Measurements from ENCODE around the gene CD300A. TPM values are rescaled to one million over a fixed set of nuclear protein-coding genes. Genes with fewer than 3 reads are reported as not detected.

CD300A gene
- total and polyA plus RNA-seq, 10 donors = 34.2 to 142 (median 107) TPM

DNA sequence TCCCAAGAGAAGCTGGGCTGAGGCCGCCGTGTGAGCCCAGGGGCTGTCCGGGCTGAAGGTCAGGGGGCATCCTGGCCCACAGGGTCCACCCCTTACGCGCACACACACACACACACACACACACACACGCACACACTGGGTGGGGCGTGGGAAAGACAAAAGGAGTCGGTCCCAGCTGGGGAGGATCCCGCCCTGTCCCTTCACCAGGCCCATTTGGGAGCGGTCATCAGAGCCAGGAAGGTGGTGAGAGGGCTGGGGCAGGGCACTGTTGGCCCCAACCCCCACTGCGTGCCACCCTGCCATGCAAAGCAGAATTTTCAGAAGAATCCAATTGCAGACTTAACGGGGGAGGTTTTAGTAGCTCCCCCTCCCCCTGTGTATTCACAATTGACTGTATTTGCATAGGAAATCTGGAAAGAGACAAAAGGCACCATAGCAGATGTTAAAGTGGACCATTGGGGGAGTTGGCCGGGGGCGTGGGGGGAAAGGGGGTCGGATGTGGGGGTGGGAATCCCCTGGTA, 11.3 kb upstream of the CD300A start:
- H3K4me3 ChIP-seq = no peak overlapping the region
- WGBS, 5 donors = 60 to 76% (median 70%) methylated on average over 8 to 15 of the region's 15 CpGs
- H3K4me1 ChIP-seq = peaks cover 24 to 72% (median 49%) of the 10 kb centered on the region in 6 donors
- peaks cover 0 to 25% (median 0%) of the 10 kb centered on the region in 7 donors for H3K27me3 ChIP-seq (replicated peaks in 1 of 7)
- TF ChIP-seq POLR2AphosphoS5 (IDR thresholded peaks at IDR 0.05) (peak in 1 of 3 donors; percentile 31), POLR2A (IDR thresholded peaks at IDR 0.05) (no peak)
- peaks cover 0 to 2% (median 0%) of the 10 kb centered on the region in 6 donors for H3K36me3 ChIP-seq
- DNase-seq = no peak
- H3K9me3 ChIP-seq = no peaks in the 10 kb centered on the region
- H3K27ac ChIP-seq = peak overlapping the region in 7 of 8 donors; percentile 72 to 86 (median 83)
- intact Hi-C loops (cut with DNase I; ENCODE audit: low total_unique reads) = loop anchor here (10.0 kb wide), 1 partner anchor 240 kb away; the partner anchor contains the start of gene TTYH2

DNA sequence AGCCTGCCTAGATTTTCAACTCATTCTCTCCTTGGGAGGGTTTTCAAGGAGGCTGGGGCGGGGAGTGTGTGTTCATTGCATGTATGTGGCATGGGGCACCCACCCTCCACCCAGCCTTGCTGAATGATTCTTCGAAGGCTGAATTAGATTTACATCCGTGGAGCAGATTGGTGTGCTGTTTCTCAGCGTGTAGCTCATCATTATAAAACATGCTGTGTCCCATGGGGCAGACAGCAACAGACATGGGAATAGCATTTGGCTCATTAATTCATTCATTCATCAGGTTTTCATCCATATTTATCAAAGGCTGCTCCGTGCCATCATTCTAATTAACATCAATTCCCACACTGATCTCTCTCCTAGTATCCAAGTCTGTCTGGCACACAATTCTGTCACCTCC, 10.6 kb upstream of the CD300A start:
- Histone ChIP-seq H3K4me1 (peaks cover 24 to 78% (median 49%) of the 10 kb centered on the region in 6 donors), H3K9me3 (no peaks in the 10 kb centered on the region), H3K27me3 (replicated peaks in 1 of 7) (peaks cover 0 to 25% (median 0%) of the 10 kb centered on the region in 7 donors), H3K27ac (peak overlapping the region in 3 of 8 donors; percentile 81 to 85 (median 84)), H3K4me3 (no peak overlapping the region), H3K36me3 (no peaks in the 10 kb centered on the region)
- WGBS, 5 donors = 84 to 96% (median 91%) methylated on average over 5 of the region's 5 CpGs
- TF ChIP-seq POLR2AphosphoS5 (IDR thresholded peaks at IDR 0.05) (no peak), POLR2A (IDR thresholded peaks at IDR 0.05) (no peak), CTCF (IDR thresholded peaks at IDR 0.05 in 8 of 11, conservative IDR thresholded peaks at IDR 0.05 in 3 of 11) (no peak)
- no peak for DNase-seq
- intact Hi-C loops (cut with DNase I; ENCODE audit: low total_unique reads) = loop anchor here (2.0 to 10.0 kb wide), 2 partner anchors 77 to 241 kb away; partner anchors contain the start of gene TTYH2

- DNase-seq = peak; percentile 94
Measured at GRCh38 chr17:74457146-74457819, 9.2 kb upstream of the CD300A start.

DNA sequence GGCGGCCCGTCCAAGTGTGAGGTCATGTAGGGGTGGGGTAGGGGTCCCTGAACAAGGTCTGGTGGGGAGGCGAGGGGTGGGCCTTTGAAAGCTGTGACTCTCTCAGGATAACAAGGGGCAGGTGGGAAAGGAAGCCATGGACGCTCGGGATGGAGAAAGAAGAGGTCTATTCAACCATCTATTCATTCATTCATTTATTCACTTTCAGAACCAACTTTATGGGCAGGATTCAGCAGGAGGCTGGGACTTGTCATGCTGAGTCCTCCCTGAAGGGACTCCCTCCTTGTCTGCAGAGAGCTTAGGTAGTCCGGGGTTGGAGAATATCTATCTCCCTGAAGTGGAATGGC, 8.6 kb upstream of the CD300A start:
- Histone ChIP-seq H3K36me3 (no peaks in the 10 kb centered on the region), H3K9me3 (no peaks in the 10 kb centered on the region), H3K4me1 (peaks cover 19 to 84% (median 55%) of the 10 kb centered on the region in 6 donors), H3K27ac (peak overlapping the region in 1 of 8 donors; percentile 28), H3K4me3 (no peak overlapping the region), H3K27me3 (replicated peaks in 1 of 7) (peaks cover 0 to 18% (median 0%) of the 10 kb centered on the region in 7 donors)
- intact Hi-C loops (cut with DNase I; ENCODE audit: low total_unique reads) = loop anchor here (2.0 to 10.0 kb wide), 2 partner anchors 79 to 243 kb away; partner anchors contain the start of gene TTYH2
- TF ChIP-seq POLR2AphosphoS5 (IDR thresholded peaks at IDR 0.05) (no peak), CTCF (IDR thresholded peaks at IDR 0.05 in 8 of 11, conservative IDR thresholded peaks at IDR 0.05 in 3 of 11) (peak in 7 of 11 experiments; percentile 10 to 73 (median 48))
- no peak for DNase-seq
- WGBS, 5 donors = 35 to 44% (median 37%) methylated on average over 6 of the region's 6 CpGs

More at GRCh38 chr17:74457146-74457819, 9.2 kb upstream of the CD300A start:
- Histone ChIP-seq H3K36me3 (no peaks in the 10 kb centered on the region), H3K27ac (peak overlapping the region in 1 of 8 donors; percentile 28), H3K4me3 (no peak overlapping the region), H3K9me3 (no peaks in the 10 kb centered on the region), H3K27me3 (replicated peaks in 1 of 7) (peaks cover 0 to 24% (median 0%) of the 10 kb centered on the region in 7 donors), H3K4me1 (peaks cover 19 to 84% (median 55%) of the 10 kb centered on the region in 6 donors)
- WGBS, 5 donors = 26 to 30% (median 28%) methylated on average over 18 of the region's 18 CpGs
- TF ChIP-seq POLR2AphosphoS5 (IDR thresholded peaks at IDR 0.05) (peak in 2 of 3 donors; percentile 20 to 51), POLR2A (IDR thresholded peaks at IDR 0.05) (no peak), CTCF (IDR thresholded peaks at IDR 0.05 in 8 of 11, conservative IDR thresholded peaks at IDR 0.05 in 3 of 11) (peak; percentile 83 to 96 (median 93))
- intact Hi-C loops (cut with DNase I; ENCODE audit: low total_unique reads) = loop anchor here (2.0 to 10.0 kb wide), 2 partner anchors 78 to 242 kb away; partner anchors contain the start of gene TTYH2

Measured in spleen (tissue), 11 donors.